ENCODE data around the gene PLP1.
"Not testable (repeated sequence)": the region's sequence is repeated elsewhere in the genome, so short reads cannot be mapped to it uniquely, and the experiment has no call there.

PLP1 gene

GRCh38 chrX:103781062-103781402 is 4.4 kb downstream of the PLP1 start:
- no peak for DNase-seq (ENCODE audit: low read depth)

GRCh38 chrX:103781706-103782105 is 5.1 kb downstream of the PLP1 start:
- no peak for DNase-seq (ENCODE audit: low read depth)

GRCh38 chrX:103782640-103783039 is 6.0 kb downstream of the PLP1 start:
- no peak for DNase-seq (ENCODE audit: low read depth)

- no peak for DNase-seq (ENCODE audit: low read depth)
Observed at GRCh38 chrX:103783196-103783595, 6.6 kb downstream of the PLP1 start.

- no peak for DNase-seq (ENCODE audit: low read depth)
Observed at GRCh38 chrX:103783971-103784370, 7.3 kb downstream of the PLP1 start.

GRCh38 chrX:103789004-103789403 is 12.4 kb downstream of the PLP1 start:
- DNase-seq (ENCODE audit: low read depth), result no peak

GRCh38 chrX:103791228-103791627 is 14.6 kb downstream of the PLP1 start:
- DNase-seq (ENCODE audit: low read depth), result no peak

- DNase-seq (ENCODE audit: low read depth), result no peak
Observed at GRCh38 chrX:103791826-103792485, 15.3 kb downstream of the PLP1 start.

GRCh38 chrX:103792916-103793544 is 16.4 kb downstream of the PLP1 start:
- no peak for DNase-seq (ENCODE audit: low read depth)

- no peak for DNase-seq (ENCODE audit: low read depth)
Observed at GRCh38 chrX:103793545-103793940, 16.9 kb downstream of the PLP1 start.

GRCh38 chrX:103794119-103794518 is 17.5 kb downstream of the PLP1 start:
- DNase-seq (ENCODE audit: low read depth), result no peak

GRCh38 chrX:103797691-103798090 is 21.1 kb downstream of the PLP1 start:
- DNase-seq (ENCODE audit: low read depth), result no peak

- no peak for DNase-seq (ENCODE audit: low read depth)
Observed at GRCh38 chrX:103800318-103800717, 23.7 kb downstream of the PLP1 start.

- DNase-seq (ENCODE audit: low read depth), result no peak
Observed at GRCh38 chrX:103805860-103806259, 29.2 kb downstream of the PLP1 start.

GRCh38 chrX:103806862-103807474 is 30.3 kb downstream of the PLP1 start:
- DNase-seq (ENCODE audit: low read depth), result no peak

GRCh38 chrX:103811858-103812257 is 35.2 kb downstream of the PLP1 start:
- DNase-seq (ENCODE audit: low read depth), result no peak

- DNase-seq (ENCODE audit: low read depth), result not testable (repeated sequence)
Observed at GRCh38 chrX:103817101-103817500, 40.5 kb downstream of the PLP1 start.

- no peak for DNase-seq (ENCODE audit: low read depth)
Observed at GRCh38 chrX:103817502-103817901, 40.9 kb downstream of the PLP1 start.

- DNase-seq (ENCODE audit: low read depth), result no peak
Observed at GRCh38 chrX:103818842-103819619, 42.4 kb downstream of the PLP1 start.

- not testable (repeated sequence) for DNase-seq (ENCODE audit: low read depth)
Observed at GRCh38 chrX:103820802-103821201, 44.2 kb downstream of the PLP1 start.

- no peak for DNase-seq (ENCODE audit: low read depth)
Observed at GRCh38 chrX:103823591-103823990, 47.0 kb downstream of the PLP1 start.

GRCh38 chrX:103825881-103826280 is 49.2 kb downstream of the PLP1 start:
- no peak for DNase-seq (ENCODE audit: low read depth)

- no peak for DNase-seq (ENCODE audit: low read depth)
Observed at GRCh38 chrX:103828529-103828928, 51.9 kb downstream of the PLP1 start.
